RWPE2 (cell line): ENCODE measurements around the gene MEIOSIN.
A peak's percentile ranks its signal among the peaks of the same experiment; 100 is the strongest.

ENCODE experiments used
- ATAC-seq: fragments of 200-7000 bp; cut with Tn5 transposase; 3 replicates; pipeline ENCODE4 v1.9.1; 2021; ENCODE audit warnings: low read depth
- DNase-seq: peaks from one replicate; pipeline ENCODE4 v3.0.0-alpha.2; 2020; ENCODE audit warnings: low spot score
- H3K27ac ChIP-seq: fragments of 450-650 bp; 2 replicates; pipeline ENCODE4 v1.5.1; 2017; ENCODE audit warnings: mild to moderate bottlenecking; ENCODE audit not compliant: poor library complexity, severe bottlenecking
- H3K27me3 ChIP-seq: fragments of 250-450 bp; sonication (Bioruptor Pico); 2 replicates; pipeline ENCODE4 v1.5.1; 2021; ENCODE audit warnings: mild to moderate bottlenecking, moderate library complexity; ENCODE audit not compliant: insufficient read depth, poor library complexity, severe bottlenecking
- H3K36me3 ChIP-seq: fragments of 250-450 bp; sonication (Bioruptor Pico); 2 replicates; pipeline ENCODE4 v1.5.1; 2020; ENCODE audit warnings: low read depth, mild to moderate bottlenecking, moderate library complexity
- H3K4me1 ChIP-seq: fragments of 250-450 bp; sonication (Bioruptor Pico); 2 replicates; pipeline ENCODE4 v1.5.1; 2021; ENCODE audit warnings: mild to moderate bottlenecking, moderate library complexity; ENCODE audit not compliant: insufficient read depth, poor library complexity, severe bottlenecking
- H3K4me3 ChIP-seq: fragments of 250-450 bp; sonication (Bioruptor Pico); 2 replicates; pipeline ENCODE4 v1.5.1; 2021; ENCODE audit warnings: mild to moderate bottlenecking, moderate library complexity; ENCODE audit not compliant: severe bottlenecking
- H3K9me3 ChIP-seq: fragments of 250-450 bp; sonication (Bioruptor Pico); 2 replicates; pipeline ENCODE4 v1.5.1; 2021; ENCODE audit warnings: mild to moderate bottlenecking, moderate library complexity; ENCODE audit not compliant: severe bottlenecking
- CTCF ChIP-seq: fragments of 450-650 bp; IDR thresholded peaks from one replicate; pipeline ENCODE4 v1.5.1; 2017; ENCODE audit warnings: mild to moderate bottlenecking, moderate library complexity; ENCODE audit not compliant: poor library complexity, severe bottlenecking

Gene MEIOSIN

GRCh38 chr19:45713141-45713540, 20.1 kb upstream of the MEIOSIN start:
- peaks cover 3% of the 10 kb centered on the region for H3K4me1 ChIP-seq
- no peak for DNase-seq

GRCh38 chr19:45715139-45715538, 18.1 kb upstream of the MEIOSIN start:
- Histone ChIP-seq H3K27me3 (no peaks in the 10 kb centered on the region), H3K4me1 (peaks cover 3% of the 10 kb centered on the region), H3K27ac (no peak overlapping the region), H3K36me3 (peaks cover 33% of the 10 kb centered on the region), H3K9me3 (no peaks in the 10 kb centered on the region), H3K4me3 (no peak overlapping the region)
- no peak for TF ChIP-seq CTCF
- ATAC-seq (no peak), DNase-seq (no peak)

More at GRCh38 chr19:45713141-45713540, 20.1 kb upstream of the MEIOSIN start:
- Histone ChIP-seq H3K27me3 (no peaks in the 10 kb centered on the region), H3K9me3 (no peaks in the 10 kb centered on the region), H3K4me3 (no peak overlapping the region), H3K36me3 (peaks cover 26% of the 10 kb centered on the region), H3K27ac (no peak overlapping the region)
- no peak for TF ChIP-seq CTCF
- ATAC-seq = no peak

GRCh38 chr19:45716359-45717130, 16.7 kb upstream of the MEIOSIN start:
- ATAC-seq (peak; percentile 30), DNase-seq (no peak)
- Histone ChIP-seq H3K4me1 (peaks cover 3% of the 10 kb centered on the region), H3K27me3 (no peaks in the 10 kb centered on the region), H3K4me3 (peak overlapping the region; percentile 64), H3K9me3 (no peaks in the 10 kb centered on the region), H3K36me3 (peaks cover 32% of the 10 kb centered on the region), H3K27ac (peak overlapping the region; percentile 84)
- TF ChIP-seq CTCF = no peak

- H3K27ac ChIP-seq = peak overlapping the region; percentile 84
- H3K36me3 ChIP-seq = peaks cover 24% of the 10 kb centered on the region
- DNase-seq (peak; percentile 99), ATAC-seq (peak; percentile 91)
- peaks cover 10% of the 10 kb centered on the region for H3K4me1 ChIP-seq
- H3K27me3 ChIP-seq = no peaks in the 10 kb centered on the region
- peak; percentile 13 for TF ChIP-seq CTCF
- H3K9me3 ChIP-seq = no peaks in the 10 kb centered on the region
- H3K4me3 ChIP-seq = peak overlapping the region; percentile 64
Observed at GRCh38 chr19:45717131-45717982, 15.9 kb upstream of the MEIOSIN start.
